Fibroblast of lung (primary cell): ENCODE data around the gene MYO10. TPM values are rescaled to one million over a fixed set of nuclear protein-coding genes. Genes with fewer than 3 reads are reported as not detected.

Experiments used
- DNase-seq, 2 donors: peaks; one replicate each; pipeline versions ENCODE4 v3.0.0 to v3.0.0-alpha.2; 2010; ENCODE audit warnings: low read depth in 2 of 2
- H2AFZ ChIP-seq: 2 replicates; pipeline ENCODE4 v1.5.1; 2012; ENCODE audit warnings: low read length, control low read depth, inconsistent platforms
- H3K27ac ChIP-seq: 2 replicates; pipeline ENCODE4 v1.5.1; 2011; ENCODE audit warnings: low read length, control low read depth; ENCODE audit not compliant: insufficient read depth
- H3K27me3 ChIP-seq: 2 replicates; pipeline ENCODE4 v1.5.1; 2011; ENCODE audit warnings: mild to moderate bottlenecking, low read length; ENCODE audit not compliant: control insufficient read depth, insufficient read depth
- H3K36me3 ChIP-seq: 2 replicates; pipeline ENCODE4 v1.5.1; 2011; ENCODE audit warnings: low read length; ENCODE audit not compliant: control insufficient read depth, insufficient read depth
- H3K4me1 ChIP-seq: 2 replicates; pipeline ENCODE4 v1.5.1; 2011; ENCODE audit warnings: low read length; ENCODE audit not compliant: control insufficient read depth, insufficient read depth; ENCODE audit errors: extremely low read depth
- H3K4me2 ChIP-seq: 2 replicates; pipeline ENCODE4 v1.5.1; 2011; ENCODE audit warnings: low read length, control low read depth; ENCODE audit not compliant: insufficient read depth; ENCODE audit errors: extremely low read depth
- H3K4me3 ChIP-seq, 4 experiments: fragments of 200-600 bp in 1 of 4; sonication (generic) in 1 of 4; replicated peaks in 1 of 4; 2 replicates each; pipeline ENCODE4 v1.5.1; 2011 to 2016; ENCODE audit warnings: low read length in 4 of 4, low read depth in 3 of 4, mild to moderate bottlenecking in 3 of 4, control low read depth in 2 of 4, inconsistent platforms in 1 of 4, mixed read lengths in 1 of 4; ENCODE audit not compliant: insufficient read depth in 1 of 4; ENCODE audit errors: control extremely low read depth in 1 of 4
- H3K79me2 ChIP-seq: 2 replicates; pipeline ENCODE4 v1.5.1; 2012; ENCODE audit warnings: mild to moderate bottlenecking, low read length, inconsistent platforms; ENCODE audit not compliant: control insufficient read depth, insufficient read depth
- H3K9ac ChIP-seq: 2 replicates; pipeline ENCODE4 v1.5.1; 2011; ENCODE audit warnings: mild to moderate bottlenecking, low read length, control low read depth; ENCODE audit not compliant: insufficient read depth
- H3K9me3 ChIP-seq: 2 replicates; pipeline ENCODE4 v1.5.1; 2012; ENCODE audit warnings: low read depth, low read length; ENCODE audit not compliant: control insufficient read depth, insufficient read depth
- H4K20me1 ChIP-seq: 2 replicates; pipeline ENCODE4 v1.5.1; 2011; ENCODE audit warnings: low read length; ENCODE audit not compliant: control insufficient read depth, insufficient read depth; ENCODE audit errors: extremely low read depth
- EZH2 ChIP-seq: IDR thresholded peaks from 2 replicates; pipeline ENCODE4 v1.5.1; 2012; ENCODE audit warnings: low read length, control low read depth, mild to moderate bottlenecking; ENCODE audit errors: missing control alignments
- polyA plus RNA-seq, 2 donors: library from polyadenylated mRNA; depleted of rRNA in 1 of 2; stranded (reverse) in 1 of 2; unstranded in 1 of 2; fragments of >200 nt; gene quantifications; 2 replicates each; pipeline ENCODE4 v1.2.1, GENCODE V29; 2011 to 2012; ENCODE audit warnings: missing spikeins in 1 of 2
- total RNA-seq: library from RNA; depleted of rRNA; stranded (reverse); fragments of >200 nt; gene quantifications from 2 replicates; pipeline ENCODE4 v1.2.1, GENCODE V29; 2014
- TF ChIP-seq, protein P1 (sequence below), 2 donors: IDR thresholded peaks in 1 of 2; conservative IDR thresholded peaks in 1 of 2; 1 replicate in 1 of 2; 2 replicates in 1 of 2; pipeline ENCODE4 v1.5.1; 2011 to 2012; ENCODE audit warnings: low read length in 2 of 2, control low read depth in 1 of 2, inconsistent platforms in 1 of 2, low read depth in 1 of 2, mild to moderate bottlenecking in 1 of 2

MYO10 gene
- total and polyA plus RNA-seq, 2 donors (not counting 1 experiment from before 2014, with no cell fraction given) = 16.6 to 82.2 TPM

DNA sequence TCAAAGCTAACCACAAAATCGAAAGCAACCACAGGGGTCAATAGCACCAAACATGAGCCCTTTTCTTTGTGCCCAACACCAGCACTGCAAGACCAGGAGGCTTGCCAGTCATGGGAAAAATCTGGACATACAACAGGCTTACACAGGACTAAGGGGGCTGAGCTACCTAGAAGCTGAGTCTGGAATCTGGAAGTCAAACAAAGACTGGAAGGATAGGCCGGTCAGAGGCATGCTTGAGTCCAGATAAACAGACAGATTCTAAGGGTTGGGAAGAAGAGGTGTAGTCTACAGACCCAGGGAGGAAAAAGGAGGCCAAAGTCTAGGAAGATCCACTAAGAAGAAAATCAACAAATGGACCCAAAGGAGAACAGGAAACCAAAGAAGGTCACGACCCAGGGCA lies 73.3 kb downstream of the MYO10 start:
- Histone ChIP-seq H3K27me3 (no peaks in the 10 kb centered on the region), H3K36me3 (no peaks in the 10 kb centered on the region), H3K4me1 (peaks cover 8% of the 10 kb centered on the region), H3K9ac (no peak overlapping the region), H3K79me2 (peaks cover 70% of the 10 kb centered on the region), H3K9me3 (no peaks in the 10 kb centered on the region), H3K27ac (no peak overlapping the region), H2AFZ (no peak overlapping the region), H3K4me2 (no peak overlapping the region), H4K20me1 (no peaks in the 10 kb centered on the region), H3K4me3 (no peak overlapping the region)
- TF ChIP-seq EZH2 = no peak
- TF ChIP-seq, protein P1, sequence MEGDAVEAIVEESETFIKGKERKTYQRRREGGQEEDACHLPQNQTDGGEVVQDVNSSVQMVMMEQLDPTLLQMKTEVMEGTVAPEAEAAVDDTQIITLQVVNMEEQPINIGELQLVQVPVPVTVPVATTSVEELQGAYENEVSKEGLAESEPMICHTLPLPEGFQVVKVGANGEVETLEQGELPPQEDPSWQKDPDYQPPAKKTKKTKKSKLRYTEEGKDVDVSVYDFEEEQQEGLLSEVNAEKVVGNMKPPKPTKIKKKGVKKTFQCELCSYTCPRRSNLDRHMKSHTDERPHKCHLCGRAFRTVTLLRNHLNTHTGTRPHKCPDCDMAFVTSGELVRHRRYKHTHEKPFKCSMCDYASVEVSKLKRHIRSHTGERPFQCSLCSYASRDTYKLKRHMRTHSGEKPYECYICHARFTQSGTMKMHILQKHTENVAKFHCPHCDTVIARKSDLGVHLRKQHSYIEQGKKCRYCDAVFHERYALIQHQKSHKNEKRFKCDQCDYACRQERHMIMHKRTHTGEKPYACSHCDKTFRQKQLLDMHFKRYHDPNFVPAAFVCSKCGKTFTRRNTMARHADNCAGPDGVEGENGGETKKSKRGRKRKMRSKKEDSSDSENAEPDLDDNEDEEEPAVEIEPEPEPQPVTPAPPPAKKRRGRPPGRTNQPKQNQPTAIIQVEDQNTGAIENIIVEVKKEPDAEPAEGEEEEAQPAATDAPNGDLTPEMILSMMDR (conservative IDR thresholded peaks at IDR 0.05 in 1 of 2, IDR thresholded peaks at IDR 0.05 in 1 of 2; ENCODE audit: low read depth in 1 of 2, low read length in 2 of 2) = no peak
- DNase-seq = no peak

DNA sequence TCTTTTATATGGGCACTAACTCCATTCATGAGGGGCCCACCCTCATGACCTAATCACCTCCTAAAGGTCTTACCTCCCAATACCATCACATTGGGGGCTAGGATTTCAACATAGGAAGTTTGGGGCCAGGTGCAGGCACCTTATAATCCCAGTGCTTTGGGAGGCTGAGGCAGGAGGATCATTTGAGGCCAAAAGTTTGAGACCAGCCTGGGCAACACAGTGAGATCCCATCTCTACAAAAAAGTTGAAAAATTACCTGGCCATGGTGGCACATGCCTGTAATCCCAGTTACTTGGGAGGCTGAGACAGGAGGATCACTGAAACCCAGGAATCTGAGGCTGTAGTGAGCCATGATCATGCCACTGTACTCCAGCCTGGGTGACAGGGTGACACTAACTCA lies 76.7 kb downstream of the MYO10 start:
- H3K27ac ChIP-seq = no peak overlapping the region
- no peaks in the 10 kb centered on the region for H4K20me1 ChIP-seq
- peaks cover 9% of the 10 kb centered on the region for H3K4me1 ChIP-seq
- H2AFZ ChIP-seq = no peak overlapping the region
- no peak for DNase-seq
- no peak overlapping the region for H3K9ac ChIP-seq
- H3K4me3 ChIP-seq = no peak overlapping the region
- peaks cover 64% of the 10 kb centered on the region for H3K79me2 ChIP-seq
- H3K4me2 ChIP-seq = no peak overlapping the region
- H3K27me3 ChIP-seq = no peaks in the 10 kb centered on the region
- H3K9me3 ChIP-seq = no peaks in the 10 kb centered on the region
- TF ChIP-seq, protein P1 (conservative IDR thresholded peaks at IDR 0.05 in 1 of 2, IDR thresholded peaks at IDR 0.05 in 1 of 2; ENCODE audit: low read depth in 1 of 2, low read length in 2 of 2) = no peak
- no peak for TF ChIP-seq EZH2
- H3K36me3 ChIP-seq = no peaks in the 10 kb centered on the region

DNA sequence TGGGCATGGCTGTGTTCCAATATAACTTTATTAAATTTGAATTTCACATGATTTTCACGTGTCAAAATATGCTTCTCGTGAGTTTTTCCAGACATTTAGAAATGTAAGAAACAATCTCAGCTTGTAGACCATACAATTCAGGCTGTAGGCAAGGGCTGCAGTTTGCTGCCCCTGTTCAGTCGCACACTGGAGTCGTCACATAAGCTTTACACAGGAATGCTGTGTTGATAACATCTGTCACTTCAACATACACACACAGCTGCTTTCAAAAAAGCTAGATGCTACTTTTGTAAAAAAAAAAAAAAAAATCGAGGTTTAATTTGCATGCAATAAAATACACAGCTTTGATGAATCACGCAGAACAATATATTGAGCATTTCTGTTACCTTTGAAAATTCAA lies 77.9 kb downstream of the MYO10 start:
- Histone ChIP-seq H3K4me2 (no peak overlapping the region), H3K9ac (no peak overlapping the region), H3K9me3 (no peaks in the 10 kb centered on the region), H2AFZ (no peak overlapping the region), H4K20me1 (no peaks in the 10 kb centered on the region), H3K36me3 (no peaks in the 10 kb centered on the region), H3K27ac (no peak overlapping the region), H3K4me3 (no peak overlapping the region), H3K27me3 (no peaks in the 10 kb centered on the region), H3K4me1 (peaks cover 7% of the 10 kb centered on the region), H3K79me2 (peaks cover 64% of the 10 kb centered on the region)
- TF ChIP-seq, protein P1 (conservative IDR thresholded peaks at IDR 0.05 in 1 of 2, IDR thresholded peaks at IDR 0.05 in 1 of 2; ENCODE audit: low read depth in 1 of 2, low read length in 2 of 2) = no peak
- TF ChIP-seq EZH2 = no peak
- DNase-seq = no peak
